Transverse colon (tissue), 4 donors: ENCODE results near the gene FAM83G.

ENCODE experiments used
- POLR2AphosphoS5 ChIP-seq, 3 donors: sonication (generic); formaldehyde crosslinking; IDR thresholded peaks; one replicate each; pipeline ENCODE4 v1.6.1; 2016; ENCODE audit warnings: antibody characterized with exemption in 3 of 3
- TF ChIP-seq, protein P1 (sequence below), 5 experiments: fragments of 200-600 bp in 3 of 5; fragments of 450-650 bp in 2 of 5; sonication (generic) in 3 of 5; IDR thresholded peaks; 1 replicate in 2 of 5; 2 replicates in 3 of 5; pipeline ENCODE4 v1.5.1; 2016 to 2017; ENCODE audit warnings: antibody characterized with exemption in 5 of 5, inconsistent platforms in 3 of 5, mild to moderate bottlenecking in 2 of 5, moderate library complexity in 1 of 5

DNA sequence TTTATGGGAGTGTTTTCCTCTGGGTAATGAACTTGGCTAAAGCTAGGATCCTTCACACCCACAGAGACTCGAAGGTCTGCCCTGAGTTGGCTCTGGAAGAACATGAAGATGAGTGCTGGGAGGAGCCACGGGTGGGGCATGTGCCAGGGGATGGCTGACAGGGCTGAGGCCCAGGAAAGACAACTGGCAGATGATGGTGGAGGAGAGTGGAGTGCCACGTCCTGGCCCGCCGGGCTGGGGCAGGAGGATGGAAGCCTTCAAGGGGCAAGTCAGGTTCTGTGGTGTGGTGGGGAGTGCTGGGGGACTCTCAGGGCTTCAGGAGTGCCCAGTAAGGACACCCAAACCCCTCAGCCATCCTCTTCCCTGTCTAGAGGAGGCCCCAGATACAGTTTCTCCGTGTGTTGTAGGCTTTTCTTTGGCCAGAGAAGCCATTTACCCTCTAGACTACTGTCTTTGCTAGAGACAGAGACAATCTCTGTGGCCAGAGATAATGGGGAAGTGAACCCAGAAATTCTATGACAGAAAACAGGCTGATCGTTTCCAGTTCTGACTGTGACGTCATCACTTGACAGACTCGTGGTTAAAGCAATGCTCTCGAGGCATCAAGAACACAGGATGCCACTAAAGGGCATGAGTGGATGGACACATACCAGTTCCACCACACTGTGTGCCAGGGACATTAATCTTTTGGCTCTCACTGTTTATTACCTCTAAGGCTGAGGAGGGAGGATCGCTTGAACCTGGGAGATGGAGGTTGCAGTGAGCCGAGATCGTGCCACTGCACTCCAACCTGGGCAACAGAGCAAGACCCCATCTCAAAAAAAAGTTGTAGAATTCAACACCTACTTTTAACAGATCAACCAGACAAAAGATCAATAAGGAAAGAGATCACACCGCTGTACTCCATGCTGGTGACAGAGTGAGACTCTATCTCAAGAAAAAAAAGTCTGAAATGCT, 71.2 kb downstream of the FAM83G start:
- TF ChIP-seq, protein P1, sequence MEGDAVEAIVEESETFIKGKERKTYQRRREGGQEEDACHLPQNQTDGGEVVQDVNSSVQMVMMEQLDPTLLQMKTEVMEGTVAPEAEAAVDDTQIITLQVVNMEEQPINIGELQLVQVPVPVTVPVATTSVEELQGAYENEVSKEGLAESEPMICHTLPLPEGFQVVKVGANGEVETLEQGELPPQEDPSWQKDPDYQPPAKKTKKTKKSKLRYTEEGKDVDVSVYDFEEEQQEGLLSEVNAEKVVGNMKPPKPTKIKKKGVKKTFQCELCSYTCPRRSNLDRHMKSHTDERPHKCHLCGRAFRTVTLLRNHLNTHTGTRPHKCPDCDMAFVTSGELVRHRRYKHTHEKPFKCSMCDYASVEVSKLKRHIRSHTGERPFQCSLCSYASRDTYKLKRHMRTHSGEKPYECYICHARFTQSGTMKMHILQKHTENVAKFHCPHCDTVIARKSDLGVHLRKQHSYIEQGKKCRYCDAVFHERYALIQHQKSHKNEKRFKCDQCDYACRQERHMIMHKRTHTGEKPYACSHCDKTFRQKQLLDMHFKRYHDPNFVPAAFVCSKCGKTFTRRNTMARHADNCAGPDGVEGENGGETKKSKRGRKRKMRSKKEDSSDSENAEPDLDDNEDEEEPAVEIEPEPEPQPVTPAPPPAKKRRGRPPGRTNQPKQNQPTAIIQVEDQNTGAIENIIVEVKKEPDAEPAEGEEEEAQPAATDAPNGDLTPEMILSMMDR (IDR thresholded peaks at IDR 0.05) = no peak
- TF ChIP-seq POLR2AphosphoS5 (IDR thresholded peaks at IDR 0.05) = no peak
